ENCODE measurements around the gene EPM2A.

EPM2A gene

DNA sequence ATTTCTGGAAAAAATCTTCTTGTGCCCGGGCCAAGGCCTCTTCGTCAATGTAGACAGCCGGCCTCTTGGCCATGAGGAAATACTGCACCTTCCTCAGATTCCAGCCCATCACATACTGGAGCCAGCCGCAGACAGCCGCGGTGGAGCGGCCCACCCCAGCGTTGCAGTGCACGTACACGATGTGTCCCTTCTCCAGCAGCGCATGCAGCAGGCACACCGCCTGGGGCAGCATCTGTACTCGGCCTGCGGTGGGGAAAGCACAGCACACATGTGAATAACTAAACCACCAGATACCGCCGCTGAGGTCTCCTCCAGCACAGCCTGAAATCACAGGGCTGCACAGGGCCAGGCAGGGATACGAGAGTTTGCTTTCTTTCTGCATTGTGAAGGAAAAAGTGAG lies 107.9 kb downstream of the EPM2A start:
- Histone ChIP-seq H3K4me3 (ENCODE audit: insufficient read depth, low read depth, low read length, poor library complexity, severe bottlenecking) (no peak overlapping the region), H3K36me3 (ENCODE audit: control insufficient read depth, insufficient read depth, low read length) (no peaks in the 10 kb centered on the region), H3K4me1 (ENCODE audit: control insufficient read depth, insufficient read depth, low read length, poor library complexity, severe bottlenecking) (no peaks in the 10 kb centered on the region), H3K27ac (ENCODE audit: insufficient read depth, low read length, poor library complexity, severe bottlenecking) (no peak overlapping the region), H3K27me3 (replicated peaks; ENCODE audit: control insufficient read depth, insufficient read depth, low read length, poor library complexity, severe bottlenecking) (no peaks in the 10 kb centered on the region), H3K9me3 (ENCODE audit: control insufficient read depth, low read length) (no peaks in the 10 kb centered on the region)
- no peak for DNase-seq

DNA sequence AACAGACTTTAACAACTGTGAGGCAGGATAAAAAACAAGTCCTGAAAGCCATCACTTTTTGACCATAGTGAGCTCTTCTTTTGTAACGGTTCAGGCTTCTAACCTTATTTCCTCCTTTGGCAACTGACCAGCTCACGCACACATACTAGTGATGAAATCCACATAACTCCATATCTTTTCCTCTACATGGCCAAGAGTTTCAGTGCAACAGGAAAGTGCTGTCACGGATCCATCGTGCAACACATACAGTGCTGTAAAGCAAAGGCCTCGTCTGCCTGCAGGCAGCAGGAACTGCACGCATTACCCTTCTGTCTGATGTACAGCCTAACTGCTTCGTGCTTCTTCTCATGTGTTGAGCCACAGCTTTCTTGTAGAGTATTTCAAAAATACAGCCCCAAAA lies 108.5 kb downstream of the EPM2A start:
- no peak for DNase-seq
- Histone ChIP-seq H3K4me3 (ENCODE audit: insufficient read depth, low read depth, low read length, poor library complexity, severe bottlenecking) (no peak overlapping the region), H3K4me1 (ENCODE audit: control insufficient read depth, insufficient read depth, low read length, poor library complexity, severe bottlenecking) (no peaks in the 10 kb centered on the region), H3K9me3 (ENCODE audit: control insufficient read depth, low read length) (no peaks in the 10 kb centered on the region), H3K27me3 (replicated peaks; ENCODE audit: control insufficient read depth, insufficient read depth, low read length, poor library complexity, severe bottlenecking) (no peaks in the 10 kb centered on the region), H3K27ac (ENCODE audit: insufficient read depth, low read length, poor library complexity, severe bottlenecking) (no peak overlapping the region), H3K36me3 (ENCODE audit: control insufficient read depth, insufficient read depth, low read length) (no peaks in the 10 kb centered on the region)

DNA sequence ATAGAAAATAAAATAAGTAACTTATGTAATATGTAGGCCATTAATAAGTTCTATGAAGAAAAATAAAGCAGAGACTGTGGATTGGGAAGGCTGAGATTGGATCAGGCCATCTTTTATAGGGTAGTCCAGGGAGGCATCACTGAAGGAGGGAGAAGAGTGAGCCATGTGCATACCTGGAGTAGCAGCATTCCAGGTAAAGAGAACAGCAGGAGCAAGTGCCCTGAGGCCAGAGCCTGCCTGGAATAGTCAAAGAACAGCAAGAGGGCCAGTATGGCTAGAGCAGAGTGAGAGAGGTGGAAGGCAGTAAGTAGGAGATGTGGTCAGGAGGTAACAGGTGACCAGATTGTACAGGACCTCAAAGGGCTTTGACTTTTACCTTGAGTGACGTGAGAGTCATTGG lies 112.1 kb downstream of the EPM2A start:
- no peaks in the 10 kb centered on the region for H3K36me3 ChIP-seq (ENCODE audit: control insufficient read depth, insufficient read depth, low read length)
- no peaks in the 10 kb centered on the region for H3K4me1 ChIP-seq (ENCODE audit: control insufficient read depth, insufficient read depth, low read length, poor library complexity, severe bottlenecking)
- no peak overlapping the region for H3K4me3 ChIP-seq (ENCODE audit: insufficient read depth, low read depth, low read length, poor library complexity, severe bottlenecking)
- no peaks in the 10 kb centered on the region for H3K27me3 ChIP-seq (replicated peaks; ENCODE audit: control insufficient read depth, insufficient read depth, low read length, poor library complexity, severe bottlenecking)
- no peak for DNase-seq
- H3K27ac ChIP-seq (ENCODE audit: insufficient read depth, low read length, poor library complexity, severe bottlenecking) = no peak overlapping the region
- H3K9me3 ChIP-seq (ENCODE audit: control insufficient read depth, low read length) = no peaks in the 10 kb centered on the region

DNA sequence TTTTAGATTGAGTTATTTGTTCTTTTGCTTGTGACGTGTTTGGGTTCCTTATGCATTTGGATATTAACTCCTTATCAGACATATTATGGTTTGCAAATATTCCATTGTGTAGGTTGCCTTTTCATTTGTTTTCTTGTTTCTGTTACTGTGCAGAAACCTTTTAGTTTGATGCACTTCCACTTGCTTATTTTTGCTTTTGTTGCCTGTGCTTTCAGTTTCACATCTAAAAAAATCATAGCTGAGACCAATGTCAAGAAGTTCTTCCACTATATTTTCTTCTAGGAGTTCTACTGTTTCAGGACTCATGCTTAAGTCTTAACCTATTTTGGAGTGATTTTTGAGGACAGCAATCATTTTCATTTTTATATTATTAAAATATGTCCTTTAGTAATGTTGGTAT lies 113.5 kb downstream of the EPM2A start:
- no peak overlapping the region for H3K27ac ChIP-seq (ENCODE audit: insufficient read depth, low read length, poor library complexity, severe bottlenecking)
- DNase-seq = no peak
- no peaks in the 10 kb centered on the region for H3K36me3 ChIP-seq (ENCODE audit: control insufficient read depth, insufficient read depth, low read length)
- H3K9me3 ChIP-seq (ENCODE audit: control insufficient read depth, low read length) = no peaks in the 10 kb centered on the region
- H3K4me1 ChIP-seq (ENCODE audit: control insufficient read depth, insufficient read depth, low read length, poor library complexity, severe bottlenecking) = no peaks in the 10 kb centered on the region
- no peaks in the 10 kb centered on the region for H3K27me3 ChIP-seq (replicated peaks; ENCODE audit: control insufficient read depth, insufficient read depth, low read length, poor library complexity, severe bottlenecking)
- H3K4me3 ChIP-seq (ENCODE audit: insufficient read depth, low read depth, low read length, poor library complexity, severe bottlenecking) = no peak overlapping the region

DNA sequence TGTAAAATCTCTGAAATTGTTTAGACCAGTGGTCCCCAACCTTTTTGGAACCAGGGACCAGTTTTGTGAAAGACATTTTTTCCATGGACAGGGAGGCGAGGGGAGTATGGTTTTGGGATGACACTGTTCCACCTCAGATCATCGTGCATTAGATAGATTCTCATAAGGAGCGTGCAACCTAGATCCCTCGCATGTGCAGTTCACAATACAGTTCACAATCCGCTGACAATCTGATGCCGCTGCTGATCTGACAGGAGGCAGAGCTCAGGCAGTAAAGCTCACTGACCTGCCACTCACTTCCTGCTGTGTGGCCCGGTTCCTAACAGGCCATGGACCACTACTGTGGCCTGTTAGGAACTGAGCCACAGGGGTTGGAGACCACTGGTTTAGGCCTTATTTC lies 115.2 kb downstream of the EPM2A start:
- Histone ChIP-seq H3K27ac (ENCODE audit: insufficient read depth, low read length, poor library complexity, severe bottlenecking) (no peak overlapping the region), H3K27me3 (replicated peaks; ENCODE audit: control insufficient read depth, insufficient read depth, low read length, poor library complexity, severe bottlenecking) (no peaks in the 10 kb centered on the region), H3K4me1 (ENCODE audit: control insufficient read depth, insufficient read depth, low read length, poor library complexity, severe bottlenecking) (no peaks in the 10 kb centered on the region), H3K4me3 (ENCODE audit: insufficient read depth, low read depth, low read length, poor library complexity, severe bottlenecking) (no peak overlapping the region), H3K9me3 (ENCODE audit: control insufficient read depth, low read length) (no peaks in the 10 kb centered on the region), H3K36me3 (ENCODE audit: control insufficient read depth, insufficient read depth, low read length) (no peaks in the 10 kb centered on the region)
- no peak for DNase-seq

DNA sequence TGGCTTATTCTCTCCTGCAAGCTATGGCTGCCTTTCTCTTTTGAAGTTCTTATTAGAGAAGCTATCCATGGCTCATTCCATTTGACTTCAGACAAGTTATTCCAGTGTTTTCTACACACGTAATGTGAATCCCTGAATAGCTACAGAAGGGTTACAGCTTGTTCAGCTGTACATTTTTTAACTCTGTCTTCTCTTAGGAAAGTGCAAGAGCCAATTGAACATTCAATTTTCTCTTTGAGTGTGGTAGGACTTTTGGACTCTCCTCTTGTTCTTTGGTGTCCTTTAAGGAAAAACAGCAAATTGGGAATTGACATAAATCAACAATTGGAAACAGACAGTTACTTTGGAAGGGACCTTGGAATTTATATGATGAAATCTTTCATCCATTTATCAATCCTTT lies 125.8 kb downstream of the EPM2A start:
- no peak overlapping the region for H3K27ac ChIP-seq (ENCODE audit: insufficient read depth, low read length, poor library complexity, severe bottlenecking)
- H3K4me3 ChIP-seq (ENCODE audit: insufficient read depth, low read depth, low read length, poor library complexity, severe bottlenecking) = no peak overlapping the region
- no peaks in the 10 kb centered on the region for H3K36me3 ChIP-seq (ENCODE audit: control insufficient read depth, insufficient read depth, low read length)
- H3K4me1 ChIP-seq (ENCODE audit: control insufficient read depth, insufficient read depth, low read length, poor library complexity, severe bottlenecking) = no peaks in the 10 kb centered on the region
- no peak for DNase-seq
- peaks cover 3% of the 10 kb centered on the region for H3K27me3 ChIP-seq (replicated peaks; ENCODE audit: control insufficient read depth, insufficient read depth, low read length, poor library complexity, severe bottlenecking)
- H3K9me3 ChIP-seq (ENCODE audit: control insufficient read depth, low read length) = no peaks in the 10 kb centered on the region

DNA sequence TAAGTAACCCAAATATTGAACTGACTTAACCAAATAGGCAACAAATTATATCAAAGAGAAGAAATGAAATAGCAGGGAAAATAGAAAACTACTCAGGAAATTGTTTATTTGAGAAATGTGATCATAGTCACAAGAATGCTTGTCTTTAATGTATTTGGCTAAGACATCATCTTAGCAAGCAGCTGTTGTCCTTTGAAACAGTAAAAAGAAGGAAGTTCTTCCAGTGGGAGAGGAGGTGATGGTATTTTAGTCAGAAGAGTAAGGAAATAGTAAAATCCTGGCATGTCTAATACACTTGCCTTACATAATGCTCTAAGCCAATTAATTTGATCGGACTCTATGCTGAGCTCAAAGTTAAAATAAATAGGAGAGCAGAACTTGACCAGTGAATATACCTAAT lies 126.5 kb downstream of the EPM2A start:
- Histone ChIP-seq H3K36me3 (ENCODE audit: control insufficient read depth, insufficient read depth, low read length) (no peaks in the 10 kb centered on the region), H3K4me3 (ENCODE audit: insufficient read depth, low read depth, low read length, poor library complexity, severe bottlenecking) (no peak overlapping the region), H3K27me3 (replicated peaks; ENCODE audit: control insufficient read depth, insufficient read depth, low read length, poor library complexity, severe bottlenecking) (peaks cover 3% of the 10 kb centered on the region), H3K4me1 (ENCODE audit: control insufficient read depth, insufficient read depth, low read length, poor library complexity, severe bottlenecking) (no peaks in the 10 kb centered on the region), H3K9me3 (ENCODE audit: control insufficient read depth, low read length) (no peaks in the 10 kb centered on the region), H3K27ac (ENCODE audit: insufficient read depth, low read length, poor library complexity, severe bottlenecking) (no peak overlapping the region)
- DNase-seq = no peak

DNA sequence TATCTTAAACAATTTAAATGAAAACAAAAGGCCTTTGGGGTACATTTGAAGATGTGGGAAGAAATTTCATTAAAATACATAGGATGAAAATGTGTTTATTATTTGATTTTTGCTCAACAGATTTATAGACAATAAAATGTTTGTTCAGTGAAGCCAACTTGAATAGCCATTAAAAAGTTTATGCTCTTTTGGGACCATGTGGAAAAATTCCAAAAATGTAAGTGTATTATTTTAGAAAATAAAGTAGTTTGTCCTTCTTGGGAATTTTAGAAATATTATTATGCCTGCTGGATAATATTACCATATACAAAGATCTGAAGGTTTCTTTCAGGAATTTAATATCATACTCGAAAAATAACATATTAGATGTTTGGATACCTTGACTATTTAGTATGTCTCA lies 131.3 kb downstream of the EPM2A start:
- no peaks in the 10 kb centered on the region for H3K4me1 ChIP-seq (ENCODE audit: control insufficient read depth, insufficient read depth, low read length, poor library complexity, severe bottlenecking)
- H3K27me3 ChIP-seq (replicated peaks; ENCODE audit: control insufficient read depth, insufficient read depth, low read length, poor library complexity, severe bottlenecking) = peaks cover 3% of the 10 kb centered on the region
- H3K9me3 ChIP-seq (ENCODE audit: control insufficient read depth, low read length) = no peaks in the 10 kb centered on the region
- no peaks in the 10 kb centered on the region for H3K36me3 ChIP-seq (ENCODE audit: control insufficient read depth, insufficient read depth, low read length)
- no peak for DNase-seq
- no peak overlapping the region for H3K4me3 ChIP-seq (ENCODE audit: insufficient read depth, low read depth, low read length, poor library complexity, severe bottlenecking)
- H3K27ac ChIP-seq (ENCODE audit: insufficient read depth, low read length, poor library complexity, severe bottlenecking) = no peak overlapping the region

DNA sequence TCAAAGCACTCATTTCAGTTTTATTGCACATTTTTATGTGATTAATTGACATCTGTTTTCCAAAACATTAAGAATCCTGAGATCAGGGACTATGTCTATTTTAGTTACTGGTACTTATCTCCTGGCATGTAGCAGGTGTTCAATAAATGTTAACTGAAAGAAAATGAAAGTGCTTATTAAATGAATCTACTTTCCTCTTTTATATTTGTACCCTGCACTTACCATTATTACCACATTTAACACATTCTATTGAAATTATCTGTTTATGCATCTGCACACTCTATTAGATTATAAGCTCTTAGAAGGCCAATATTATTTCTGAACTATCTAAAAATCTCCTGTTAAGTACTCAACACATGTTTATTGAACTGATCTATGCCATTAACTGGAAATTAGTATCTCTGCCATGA lies 131.9 kb downstream of the EPM2A start:
- Histone ChIP-seq H3K27ac (ENCODE audit: insufficient read depth, low read length, poor library complexity, severe bottlenecking) (no peak overlapping the region), H3K4me3 (ENCODE audit: insufficient read depth, low read depth, low read length, poor library complexity, severe bottlenecking) (no peak overlapping the region), H3K36me3 (ENCODE audit: control insufficient read depth, insufficient read depth, low read length) (no peaks in the 10 kb centered on the region), H3K9me3 (ENCODE audit: control insufficient read depth, low read length) (no peaks in the 10 kb centered on the region), H3K4me1 (ENCODE audit: control insufficient read depth, insufficient read depth, low read length, poor library complexity, severe bottlenecking) (no peaks in the 10 kb centered on the region), H3K27me3 (replicated peaks; ENCODE audit: control insufficient read depth, insufficient read depth, low read length, poor library complexity, severe bottlenecking) (peaks cover 3% of the 10 kb centered on the region)
- no peak for DNase-seq

DNA sequence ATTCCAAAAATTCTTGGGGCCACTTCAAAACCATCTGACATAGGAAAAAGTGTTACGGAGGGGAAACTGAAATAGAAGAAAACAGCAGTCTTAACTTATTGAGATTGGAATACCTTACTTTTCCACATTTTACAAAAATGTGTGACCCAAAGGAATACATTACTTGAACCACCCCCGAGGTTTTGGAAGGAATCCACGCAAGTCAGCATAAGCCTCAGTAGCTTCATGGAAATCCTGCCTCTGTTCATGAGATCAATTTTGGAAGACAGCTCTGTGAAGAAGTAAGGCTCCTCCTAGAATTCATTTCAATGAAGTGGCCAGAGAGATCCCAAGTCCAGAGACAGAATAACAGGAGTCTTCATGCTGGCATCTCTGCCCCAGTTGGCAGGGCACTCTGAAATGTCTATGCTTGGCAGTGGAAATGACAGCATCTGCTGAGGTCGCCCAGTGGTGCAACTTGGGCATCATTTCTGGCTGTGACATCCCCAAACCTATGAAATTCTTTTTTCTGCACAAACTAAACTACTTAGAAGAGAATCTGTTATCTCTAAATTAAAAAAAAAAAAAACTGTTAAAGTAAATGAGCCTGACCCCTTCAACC lies 132.5 kb downstream of the EPM2A start:
- no peak for DNase-seq
- H3K27me3 ChIP-seq (replicated peaks; ENCODE audit: control insufficient read depth, insufficient read depth, low read length, poor library complexity, severe bottlenecking) = peaks cover 3% of the 10 kb centered on the region
- H3K9me3 ChIP-seq (ENCODE audit: control insufficient read depth, low read length) = no peaks in the 10 kb centered on the region
- H3K4me3 ChIP-seq (ENCODE audit: insufficient read depth, low read depth, low read length, poor library complexity, severe bottlenecking) = no peak overlapping the region
- no peaks in the 10 kb centered on the region for H3K36me3 ChIP-seq (ENCODE audit: control insufficient read depth, insufficient read depth, low read length)
- no peak overlapping the region for H3K27ac ChIP-seq (ENCODE audit: insufficient read depth, low read length, poor library complexity, severe bottlenecking)
- H3K4me1 ChIP-seq (ENCODE audit: control insufficient read depth, insufficient read depth, low read length, poor library complexity, severe bottlenecking) = no peaks in the 10 kb centered on the region

DNA sequence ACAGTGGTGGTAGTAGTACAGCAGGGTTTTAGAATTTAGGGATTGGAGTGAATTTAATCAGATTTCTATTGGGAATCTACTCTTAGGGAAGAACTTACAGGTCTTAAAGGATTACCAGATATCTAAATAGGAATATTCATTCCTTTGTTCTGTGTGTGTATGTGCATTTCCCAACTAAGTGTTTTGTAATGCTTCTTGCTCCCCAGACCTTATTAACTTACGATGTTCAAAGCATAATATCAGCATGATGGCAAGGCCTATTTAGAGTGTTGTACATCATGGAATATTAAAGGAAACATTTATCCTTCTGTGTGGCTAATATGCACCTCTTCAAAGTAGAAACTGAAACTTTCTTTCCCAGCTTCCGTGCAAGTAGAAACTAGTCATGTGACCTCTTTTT lies 133.9 kb downstream of the EPM2A start:
- H3K4me1 ChIP-seq (ENCODE audit: control insufficient read depth, insufficient read depth, low read length, poor library complexity, severe bottlenecking) = no peaks in the 10 kb centered on the region
- H3K4me3 ChIP-seq (ENCODE audit: insufficient read depth, low read depth, low read length, poor library complexity, severe bottlenecking) = no peak overlapping the region
- H3K27me3 ChIP-seq (replicated peaks; ENCODE audit: control insufficient read depth, insufficient read depth, low read length, poor library complexity, severe bottlenecking) = no peaks in the 10 kb centered on the region
- no peak for DNase-seq
- no peaks in the 10 kb centered on the region for H3K9me3 ChIP-seq (ENCODE audit: control insufficient read depth, low read length)
- H3K27ac ChIP-seq (ENCODE audit: insufficient read depth, low read length, poor library complexity, severe bottlenecking) = no peak overlapping the region
- no peaks in the 10 kb centered on the region for H3K36me3 ChIP-seq (ENCODE audit: control insufficient read depth, insufficient read depth, low read length)
